Activated CD4-positive, alpha-beta T cell treated with anti-CD3 and anti-CD28 coated beads for 36 hours (primary cell): Measurements from ENCODE around the gene SLC25A26. TPM values are rescaled to one million over a fixed set of nuclear protein-coding genes. Genes with fewer than 3 reads are reported as not detected.

Experiments used
- ATAC-seq: fragments of 200-7000 bp; cut with Tn5 transposase; one replicate; pipeline ENCODE4 v1.10.0; 2021; ENCODE audit warnings: mild to moderate bottlenecking, moderate library complexity
- CTCF ChIA-PET: fragments of 350-600 bp; sonication (Branson Sonifier 250); formaldehyde crosslinking; loops from one replicate; lab custom pipeline; 2021; ENCODE audit warnings: antibody characterized with exemption; lab: Charles Lee
- POLR2A ChIA-PET: fragments of 350-600 bp; sonication (Branson Sonifier 250); formaldehyde crosslinking; loops from one replicate; lab custom pipeline; 2021; ENCODE audit warnings: antibody characterized with exemption, inconsistent platforms; lab: Charles Lee
- DNase-seq: peaks from one replicate; pipeline ENCODE4 v3.0.0-alpha.2; 2020
- H3K27ac Mint-ChIP-seq: one replicate; pipeline ENCODE4 v1.8.0; 2021; ENCODE audit warnings: mixed read lengths
- H3K27me3 Mint-ChIP-seq: one replicate; pipeline ENCODE4 v1.8.0; 2021; ENCODE audit warnings: mixed read lengths
- H3K36me3 Mint-ChIP-seq: one replicate; pipeline ENCODE4 v1.8.0; 2021; ENCODE audit warnings: low read depth, mixed read lengths
- H3K4me1 Mint-ChIP-seq: one replicate; pipeline ENCODE4 v1.8.0; 2021; ENCODE audit warnings: mixed read lengths
- H3K4me3 Mint-ChIP-seq: one replicate; pipeline ENCODE4 v1.8.0; 2021; ENCODE audit warnings: mild to moderate bottlenecking, moderate library complexity, mixed read lengths
- H3K9me3 Mint-ChIP-seq: one replicate; pipeline ENCODE4 v1.8.0; 2021; ENCODE audit warnings: low read depth, mixed read lengths
- intact Hi-C, 2 experiments: fragments of 100-400 bp; cut with DNase I in 1 of 2; cut with micrococcal nuclease in 1 of 2; formaldehyde crosslinking; loops; one replicate each; pipeline versions ENCODE4 v1.14.2 to v1.15.1; 2022 to 2024; cut with DNase I, micrococcal nuclease
- total RNA-seq, 2 experiments: library from RNA; stranded (reverse); gene quantifications; one replicate each; pipeline ENCODE4 v1.2.3, GENCODE V29; 2021

The SLC25A26 gene, protein sequence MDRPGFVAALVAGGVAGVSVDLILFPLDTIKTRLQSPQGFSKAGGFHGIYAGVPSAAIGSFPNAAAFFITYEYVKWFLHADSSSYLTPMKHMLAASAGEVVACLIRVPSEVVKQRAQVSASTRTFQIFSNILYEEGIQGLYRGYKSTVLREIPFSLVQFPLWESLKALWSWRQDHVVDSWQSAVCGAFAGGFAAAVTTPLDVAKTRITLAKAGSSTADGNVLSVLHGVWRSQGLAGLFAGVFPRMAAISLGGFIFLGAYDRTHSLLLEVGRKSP
- 10 to 100 TPM; 14.2 to 22.7 TPM for total RNA-seq

DNA sequence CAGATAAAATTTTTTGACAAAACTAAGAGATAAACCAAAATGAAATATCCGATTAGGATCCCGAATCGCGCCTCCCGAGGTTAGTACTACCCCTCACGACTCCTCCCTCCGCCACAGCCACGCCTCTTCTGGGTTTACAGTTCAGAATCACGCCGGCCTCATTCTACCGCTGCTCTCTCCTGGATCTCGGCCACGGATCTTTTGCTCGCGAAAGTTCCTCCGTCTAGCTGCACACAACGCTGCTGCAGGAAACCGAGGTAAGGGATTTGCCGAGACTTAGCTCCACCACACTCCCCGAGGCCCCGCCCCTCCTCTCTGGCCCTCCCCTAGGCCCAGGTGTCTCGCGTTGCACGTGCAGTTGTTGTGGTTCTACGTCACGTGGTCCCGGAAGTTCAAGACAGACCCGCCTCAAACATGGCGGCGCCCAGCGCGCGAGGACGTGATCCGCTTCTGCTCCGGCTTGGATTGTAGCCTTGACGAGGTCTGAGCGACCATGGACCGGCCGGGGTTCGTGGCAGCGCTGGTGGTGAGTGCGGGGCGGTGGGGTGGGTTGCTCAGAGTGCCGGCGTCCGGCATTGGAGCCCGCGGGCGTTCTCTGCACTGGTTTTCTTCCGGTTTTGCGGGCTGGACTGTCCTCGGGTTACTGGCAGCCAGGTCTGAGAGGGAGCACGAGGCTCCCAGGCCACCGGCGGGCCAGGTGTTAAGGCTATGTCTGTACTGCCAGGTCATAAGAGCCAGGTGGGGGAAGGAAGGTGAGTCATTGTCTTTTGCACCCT lies at the start of gene SLC25A26:
Gene SLC25A26 (plus strand): TSS at position 400 of the 776 bp plus-strand sequence. CDS start 94 bp downstream, at position 494.
- ChIA-PET POLR2A (no interaction called here), CTCF (no interaction called here)
- ATAC-seq, result peak; percentile 96
- peak; percentile 99 for DNase-seq
- Mint-ChIP-seq H3K9me3 (peaks cover 11% of the 10 kb centered on the region), H3K4me3 (peak within 1 kb of the TSS; percentile 86), H3K27me3 (no peaks in the 10 kb centered on the region), H3K27ac (peak within 1 kb of the TSS; percentile 92), H3K36me3 (peaks cover 35% of the 10 kb centered on the region), H3K4me1 (peaks cover 48% of the 10 kb centered on the region)
- intact Hi-C loops, result loop anchor here (1.0 to 5.0 kb wide), 8 partner anchors 82 to 1432 kb away; partner anchors contain the start of genes KBTBD8 (in 2 of the 2), LRIG1 (in 1 of the 2) and SUCLG2 (in 1 of the 2)

DNA sequence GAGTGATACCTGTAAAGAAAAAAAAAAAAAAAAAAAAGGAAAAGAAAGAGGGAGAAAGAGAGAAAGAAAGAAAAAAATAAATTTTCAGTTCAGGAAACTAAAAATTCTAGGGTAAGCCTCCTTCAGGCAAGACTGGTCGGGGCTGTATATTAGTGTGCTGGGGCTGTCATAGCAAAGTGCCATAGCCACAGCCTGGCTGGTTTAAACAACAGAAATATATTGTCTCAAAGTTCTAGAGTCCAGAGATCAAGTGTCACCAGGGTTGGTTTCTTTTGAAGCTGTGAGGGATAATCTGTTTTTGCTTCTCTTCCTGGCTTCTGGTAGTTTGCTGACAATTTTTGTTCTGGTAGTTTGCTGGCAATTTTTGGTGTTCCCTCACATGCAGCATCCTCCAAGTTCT lies 48.4 kb upstream of the SLC25A26 start:
- DNase-seq (no peak), ATAC-seq (no peak)
- Mint-ChIP-seq H3K4me3 (no peak overlapping the region), H3K36me3 (no peaks in the 10 kb centered on the region), H3K4me1 (no peaks in the 10 kb centered on the region), H3K27ac (no peak overlapping the region), H3K27me3 (peaks cover 3% of the 10 kb centered on the region), H3K9me3 (no peaks in the 10 kb centered on the region)
- intact Hi-C loops, result no loop called here
- ChIA-PET CTCF (no interaction called here), POLR2A (no interaction called here)

DNA sequence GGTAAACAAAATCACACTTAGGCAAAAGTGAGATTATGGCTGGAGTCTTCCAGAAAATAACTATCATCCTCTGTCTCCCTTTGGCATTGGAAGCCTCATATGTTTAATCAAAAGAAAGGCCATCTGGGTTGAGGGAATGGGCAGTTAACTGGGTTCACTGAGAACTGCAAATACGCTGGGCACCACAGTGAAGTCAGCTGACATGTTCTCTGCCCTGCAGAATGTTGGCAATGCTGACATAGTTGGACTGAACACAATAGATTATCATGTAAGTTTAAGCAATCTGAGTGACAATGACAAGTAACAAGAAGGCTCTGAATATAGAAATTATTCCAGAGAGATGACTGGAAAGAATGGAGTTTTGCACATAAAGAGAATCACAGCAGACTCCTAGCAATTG lies 43.8 kb upstream of the SLC25A26 start:
- POLR2A ChIA-PET, result no interaction called here
- CTCF ChIA-PET, result no interaction called here
- Mint-ChIP-seq H3K36me3 (no peaks in the 10 kb centered on the region), H3K27ac (no peak overlapping the region), H3K27me3 (no peaks in the 10 kb centered on the region), H3K4me1 (no peaks in the 10 kb centered on the region), H3K9me3 (no peaks in the 10 kb centered on the region), H3K4me3 (no peak overlapping the region)
- intact Hi-C loops, result no loop called here
- no peak for DNase-seq
- ATAC-seq, result no peak

DNA sequence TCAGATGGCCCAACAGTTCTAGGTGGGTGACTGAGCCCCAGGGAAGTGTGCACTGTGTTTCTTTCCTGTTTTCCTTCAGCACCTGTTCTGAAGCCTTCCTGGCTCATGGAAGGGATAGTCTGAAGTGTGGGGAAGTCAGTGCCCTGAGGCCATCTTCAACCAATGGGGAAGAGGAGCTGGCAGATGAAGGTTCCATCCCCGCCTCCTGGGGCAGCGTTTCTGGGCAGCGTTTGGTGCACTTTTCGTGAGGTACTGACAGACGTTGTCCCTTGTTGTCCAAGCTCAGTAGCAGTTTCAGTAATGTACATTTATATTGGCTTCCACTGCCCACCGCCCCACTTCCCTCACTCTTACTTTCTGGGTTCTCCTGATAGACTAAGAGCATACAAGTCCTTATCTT lies 42.6 kb upstream of the SLC25A26 start:
- ChIA-PET POLR2A (interaction anchor here (0.6 kb wide), 1 partner anchor 14 kb away, joined by 4 read pairs; no protein-coding TSS in a partner anchor), CTCF (no interaction called here)
- no peak for ATAC-seq
- H3K9me3 Mint-ChIP-seq, result no peaks in the 10 kb centered on the region
- intact Hi-C loops, result no loop called here
- H3K4me1 Mint-ChIP-seq, result no peaks in the 10 kb centered on the region
- DNase-seq, result no peak
- no peaks in the 10 kb centered on the region for H3K27me3 Mint-ChIP-seq
- no peak overlapping the region for H3K4me3 Mint-ChIP-seq
- no peak overlapping the region for H3K27ac Mint-ChIP-seq
- H3K36me3 Mint-ChIP-seq, result no peaks in the 10 kb centered on the region

- DNase-seq (no peak), ATAC-seq (no peak)
- Mint-ChIP-seq H3K4me3 (no peak overlapping the region), H3K27me3 (no peaks in the 10 kb centered on the region), H3K9me3 (no peaks in the 10 kb centered on the region), H3K27ac (no peak overlapping the region), H3K36me3 (no peaks in the 10 kb centered on the region), H3K4me1 (no peaks in the 10 kb centered on the region)
- ChIA-PET CTCF (no interaction called here), POLR2A (no interaction called here)
- intact Hi-C loops, result no loop called here
These were observed 41.0 kb upstream of the SLC25A26 start for GRCh38 chr3:66179793-66180192.

DNA sequence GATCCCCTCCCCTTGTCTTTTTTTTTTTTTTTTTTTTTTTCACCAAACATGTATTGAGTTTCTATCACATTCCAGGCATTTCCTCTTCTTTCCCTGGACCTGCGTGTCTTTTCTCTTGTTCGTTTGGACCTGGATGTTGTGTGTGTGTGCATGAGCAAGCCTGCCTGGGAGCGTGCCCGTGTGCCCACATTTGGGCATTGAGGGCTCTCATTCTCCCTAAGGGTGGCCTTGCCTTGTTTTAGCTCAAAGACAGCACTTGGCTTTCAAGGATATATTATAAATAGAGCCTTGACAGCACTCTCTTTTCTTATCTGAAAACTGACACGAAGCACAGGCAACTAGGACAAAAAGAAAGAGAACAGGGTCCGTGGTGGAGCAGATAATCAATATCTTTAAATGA lies 39.0 kb upstream of the SLC25A26 start:
- CTCF ChIA-PET, result no interaction called here
- ATAC-seq (no peak), DNase-seq (no peak)
- Mint-ChIP-seq H3K36me3 (no peaks in the 10 kb centered on the region), H3K27me3 (no peaks in the 10 kb centered on the region), H3K27ac (no peak overlapping the region), H3K9me3 (no peaks in the 10 kb centered on the region), H3K4me1 (no peaks in the 10 kb centered on the region), H3K4me3 (no peak overlapping the region)
- POLR2A ChIA-PET, result no interaction called here
- intact Hi-C loops, result no loop called here

DNA sequence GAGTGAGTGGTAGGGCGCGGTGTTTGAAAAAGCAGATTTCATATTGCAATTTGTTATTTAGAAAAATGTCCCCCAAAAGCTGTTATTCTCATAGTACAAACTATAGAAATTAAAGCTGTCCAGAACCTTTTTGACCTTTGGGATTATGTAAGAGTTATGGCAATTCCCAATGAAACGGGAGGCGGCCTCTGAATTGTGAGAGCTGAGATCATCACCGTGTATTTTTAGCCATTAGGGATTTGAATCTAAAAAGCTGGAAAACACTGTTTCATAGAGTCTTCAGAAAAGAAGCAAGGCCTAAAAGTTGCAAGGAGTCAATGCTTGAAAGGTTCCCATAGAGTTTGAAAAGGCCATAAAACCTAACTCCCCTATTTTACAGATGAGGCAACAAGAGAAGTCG lies 38.6 kb upstream of the SLC25A26 start:
- Mint-ChIP-seq H3K4me1 (no peaks in the 10 kb centered on the region), H3K9me3 (no peaks in the 10 kb centered on the region), H3K4me3 (no peak overlapping the region), H3K27me3 (peaks cover under 1% of the 10 kb centered on the region), H3K36me3 (no peaks in the 10 kb centered on the region), H3K27ac (no peak overlapping the region)
- intact Hi-C loops, result no loop called here
- no peak for DNase-seq
- ChIA-PET POLR2A (no interaction called here), CTCF (interaction anchor here (0.7 kb wide), 1 partner anchor 1863 kb away, joined by 3 read pairs; no protein-coding TSS in a partner anchor)
- no peak for ATAC-seq

DNA sequence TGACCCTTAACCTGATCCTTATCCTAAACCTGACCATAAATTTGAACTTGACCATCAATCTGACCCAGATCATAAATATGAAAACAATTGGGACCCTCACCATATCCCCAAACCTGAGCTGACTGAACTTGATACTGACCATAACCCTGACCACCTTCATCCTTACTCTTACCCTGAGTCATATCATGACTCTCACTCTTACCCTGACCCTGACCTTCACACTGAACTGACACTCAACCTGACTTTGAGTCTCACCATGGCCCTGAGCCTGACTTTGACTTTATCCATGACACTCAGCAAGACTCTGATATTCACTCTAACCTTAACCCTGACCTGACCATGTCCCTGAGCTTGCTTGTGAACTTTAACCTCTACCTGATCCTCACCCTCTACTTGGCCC lies 34.3 kb upstream of the SLC25A26 start:
- DNase-seq (no peak), ATAC-seq (no peak)
- H3K4me3 Mint-ChIP-seq, result no peak overlapping the region
- H3K27me3 Mint-ChIP-seq, result peaks cover 10% of the 10 kb centered on the region
- H3K36me3 Mint-ChIP-seq, result no peaks in the 10 kb centered on the region
- POLR2A ChIA-PET, result no interaction called here
- intact Hi-C loops, result no loop called here
- no peaks in the 10 kb centered on the region for H3K9me3 Mint-ChIP-seq
- no peak overlapping the region for H3K27ac Mint-ChIP-seq
- no peaks in the 10 kb centered on the region for H3K4me1 Mint-ChIP-seq
- CTCF ChIA-PET, result no interaction called here

DNA sequence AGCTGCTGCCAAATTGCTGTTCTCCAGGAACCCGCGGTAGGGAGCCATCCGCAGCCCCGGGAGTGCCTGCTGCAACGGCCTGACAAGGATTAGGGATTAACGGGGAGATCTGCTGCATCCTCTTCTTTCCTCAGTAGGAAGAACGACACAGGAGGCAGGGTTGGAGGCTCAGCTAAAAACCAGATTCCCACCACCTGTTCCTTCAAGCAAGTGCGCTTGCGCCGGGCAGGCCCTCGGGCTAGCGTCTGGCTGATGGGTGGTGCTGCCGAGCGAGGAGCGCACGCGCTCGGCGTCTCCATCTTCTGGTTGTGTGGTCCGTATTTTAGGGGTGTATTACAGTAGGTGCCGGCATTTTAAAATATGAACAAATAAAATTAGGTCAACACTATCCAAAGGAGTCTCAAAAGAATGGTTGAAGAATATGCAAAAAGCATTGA lies 25.4 kb upstream of the SLC25A26 start:
- no peaks in the 10 kb centered on the region for H3K9me3 Mint-ChIP-seq
- peaks cover 4% of the 10 kb centered on the region for H3K4me1 Mint-ChIP-seq
- intact Hi-C loops, result loop anchor here in 1 of 2 experiments (5.0 kb wide), 1 partner anchor 408 kb away; no protein-coding TSS in a partner anchor
- no peaks in the 10 kb centered on the region for H3K36me3 Mint-ChIP-seq
- ChIA-PET POLR2A (no interaction called here), CTCF (interaction anchor here (0.7 kb wide), 2 partner anchors 102 to 241 kb away, joined by 3 read pairs; no protein-coding TSS in a partner anchor)
- ATAC-seq, result peak; percentile 36
- peaks cover 37% of the 10 kb centered on the region for H3K27me3 Mint-ChIP-seq
- DNase-seq, result peak; percentile 54
- no peak overlapping the region for H3K4me3 Mint-ChIP-seq
- no peak overlapping the region for H3K27ac Mint-ChIP-seq

- no peaks in the 10 kb centered on the region for H3K9me3 Mint-ChIP-seq
- H3K4me3 Mint-ChIP-seq, result no peak overlapping the region
- POLR2A ChIA-PET, result no interaction called here
- H3K36me3 Mint-ChIP-seq, result no peaks in the 10 kb centered on the region
- no peak for ATAC-seq
- CTCF ChIA-PET, result no interaction called here
- H3K27ac Mint-ChIP-seq, result no peak overlapping the region
- no peak for DNase-seq
- H3K4me1 Mint-ChIP-seq, result peaks cover 4% of the 10 kb centered on the region
- peaks cover 41% of the 10 kb centered on the region for H3K27me3 Mint-ChIP-seq
- intact Hi-C loops, result loop anchor here (2.0 to 5.0 kb wide), 2 partner anchors 409 to 412 kb away; no protein-coding TSS in a partner anchor
These were observed 24.2 kb upstream of the SLC25A26 start for GRCh38 chr3:66196633-66197032.

GRCh38 chr3:66198437-66199088 lies 22.2 kb upstream of the SLC25A26 start:
- no peaks in the 10 kb centered on the region for H3K36me3 Mint-ChIP-seq

More at GRCh38 chr3:66198437-66199088, 22.2 kb upstream of the SLC25A26 start:
- ChIA-PET POLR2A (no interaction called here), CTCF (no interaction called here)
- Mint-ChIP-seq H3K9me3 (no peaks in the 10 kb centered on the region), H3K4me3 (no peak overlapping the region), H3K27me3 (peaks cover 45% of the 10 kb centered on the region), H3K27ac (no peak overlapping the region), H3K4me1 (peaks cover 4% of the 10 kb centered on the region)
- no peak for ATAC-seq
- no peak for DNase-seq
- intact Hi-C loops, result loop anchor here in 1 of 2 experiments (5.0 kb wide), 1 partner anchor 411 kb away; no protein-coding TSS in a partner anchor
